Panc1 (cell line): Measurements from ENCODE around the gene PIK3R4. TPM values are rescaled to one million over a fixed set of nuclear protein-coding genes. Genes with fewer than 3 reads are reported as not detected.

Experiments
- ATAC-seq: fragments of 200-7000 bp; cut with Tn5 transposase; 2 replicates; pipeline ENCODE4 v1.9.1; 2020; ENCODE audit warnings: mild to moderate bottlenecking, moderate library complexity
- BruUV-seq: library from RNA; stranded (reverse); fragments of 400-500 nt; replicated peaks from 2 replicates; lab custom pipeline; 2021; lab: Mats Ljungman, UMichigan
- CTCF ChIA-PET: fragments of 300-600 bp; sonication (Branson Sonifier 250); formaldehyde crosslinking; loops from one replicate; lab custom pipeline; 2022; ENCODE audit warnings: antibody characterized with exemption; lab: Charles Lee
- POLR2A ChIA-PET: fragments of 300-600 bp; sonication (Branson Sonifier 250); formaldehyde crosslinking; loops from one replicate; lab custom pipeline; 2022; ENCODE audit warnings: antibody characterized with exemption; lab: Charles Lee
- DNase-seq: peaks from one replicate; pipeline ENCODE4 v3.0.0-alpha.2; 2010; ENCODE audit warnings: low read depth, low spot score
- H3K27ac ChIP-seq: 2 replicates; pipeline ENCODE4 v1.5.1; 2011; ENCODE audit warnings: mild to moderate bottlenecking, low read length, inconsistent platforms
- H3K27me3 ChIP-seq: fragments of 200-500 bp; sonication (Bioruptor generic); 2 replicates; pipeline ENCODE4 v1.6.0; 2014; ENCODE audit warnings: low read length, inconsistent platforms; ENCODE audit not compliant: control insufficient read depth, insufficient read depth
- H3K36me3 ChIP-seq: fragments of 200-500 bp; sonication (Bioruptor generic); 2 replicates; pipeline ENCODE4 v1.5.1; 2014; ENCODE audit warnings: inconsistent platforms, mild to moderate bottlenecking, low read length, moderate library complexity; ENCODE audit not compliant: control insufficient read depth, insufficient read depth
- H3K4me1 ChIP-seq: 2 replicates; pipeline ENCODE4 v1.5.1; 2011; ENCODE audit warnings: inconsistent platforms, mild to moderate bottlenecking, low read length, moderate library complexity; ENCODE audit not compliant: control insufficient read depth, insufficient read depth
- H3K4me3 ChIP-seq, 2 experiments: 2 replicates each; pipeline ENCODE4 v1.5.1; 2011 to 2012; ENCODE audit warnings: low read depth in 2 of 2, low read length in 2 of 2, mild to moderate bottlenecking in 2 of 2, inconsistent platforms in 1 of 2, moderate library complexity in 1 of 2
- H3K9me3 ChIP-seq: fragments of 200-500 bp; sonication (Bioruptor generic); 2 replicates; pipeline ENCODE4 v1.5.1; 2014; ENCODE audit warnings: low read depth, mild to moderate bottlenecking, inconsistent platforms, low read length, moderate library complexity; ENCODE audit not compliant: control insufficient read depth, insufficient read depth
- CTCF ChIP-seq: fragments of 450-650 bp; IDR thresholded peaks from 2 replicates; pipeline ENCODE4 v1.5.1; 2017; ENCODE audit warnings: mild to moderate bottlenecking
- POLR2AphosphoS5 ChIP-seq: IDR thresholded peaks from 2 replicates; pipeline ENCODE4 v1.6.1; 2012; ENCODE audit warnings: mild to moderate bottlenecking, low read depth, low read length, moderate library complexity
- REST ChIP-seq, 2 experiments: IDR thresholded peaks; 2 replicates each; pipeline ENCODE4 v1.6.1; 2011 to 2012; ENCODE audit warnings: low read depth in 2 of 2, control low read depth in 1 of 2, low read length in 1 of 2, mild to moderate bottlenecking in 1 of 2, moderate library complexity in 1 of 2; ENCODE audit not compliant: insufficient read depth in 1 of 2
- SIN3A ChIP-seq: IDR thresholded peaks from 2 replicates; pipeline ENCODE4 v1.6.1; 2012; ENCODE audit warnings: low read depth, mild to moderate bottlenecking, low read length, moderate library complexity, borderline replicate concordance; ENCODE audit not compliant: insufficient read depth
- TCF7L2 ChIP-seq: IDR thresholded peaks from 2 replicates; pipeline ENCODE4 v1.6.1; 2011; ENCODE audit warnings: mild to moderate bottlenecking, low read depth, low read length, inconsistent platforms
- in situ Hi-C: cut with HindIII; loops from 2 replicates; pipeline ENCODE4 v1.10.0; 2016; ENCODE audit warnings: low sequenced_read_pairs, low pct_unique_long_range_greater_than_20kb
- intact Hi-C: fragments of 100-400 bp; cut with micrococcal nuclease; formaldehyde crosslinking; loops from one replicate; pipeline ENCODE4 v1.10.0; 2022; ENCODE audit not compliant: unreplicated experiment
- total RNA-seq: library from RNA; stranded (reverse); gene quantifications from one replicate; pipeline ENCODE4 v1.2.1, GENCODE V29; 2021; ENCODE audit not compliant: unreplicated experiment

PIK3R4 gene
- total RNA-seq, 1 experiment from 2014 or later, result 26.1 TPM

GRCh38 chr3:130741946-130742610 is 4.6 kb downstream of the PIK3R4 start:
- ChIA-PET CTCF (interaction anchor here (0.9 kb wide), 1 partner anchor 152 kb away, joined by 9 read pairs; the partner anchor contains the start of gene ATP2C1), POLR2A (no interaction called here)
- in situ Hi-C loops, result no loop called here
- no peak for TF ChIP-seq CTCF
- TF ChIP-seq POLR2AphosphoS5, result no peak
- no peak for TF ChIP-seq REST (IDR thresholded peaks at IDR 0.05; ENCODE audit: insufficient read depth in 1 of 2, low read depth in 2 of 2, low read length in 1 of 2)
- no peak for TF ChIP-seq TCF7L2
- no peak for TF ChIP-seq SIN3A
- no peaks in the 10 kb centered on the region for H3K27me3 ChIP-seq
- no peak for ATAC-seq
- DNase-seq, result no peak
- H3K4me3 ChIP-seq, result no peak overlapping the region
- peaks cover 24% of the 10 kb centered on the region for H3K4me1 ChIP-seq
- peaks cover 2% of the 10 kb centered on the region; the same call in 1 of the 2 replicates for H3K36me3 ChIP-seq
- intact Hi-C loops, result no loop called here
- H3K27ac ChIP-seq, result no peak overlapping the region
- no TSS peak for BruUV-seq
- H3K9me3 ChIP-seq, result no peaks in the 10 kb centered on the region

- Histone ChIP-seq H3K36me3 (no peaks in the 10 kb centered on the region), H3K27ac (no peak overlapping the region), H3K27me3 (no peaks in the 10 kb centered on the region), H3K4me1 (peaks cover 15% of the 10 kb centered on the region), H3K4me3 (no peak overlapping the region), H3K9me3 (no peaks in the 10 kb centered on the region)
- TF ChIP-seq POLR2AphosphoS5 (no peak), SIN3A (no peak), REST (IDR thresholded peaks at IDR 0.05; ENCODE audit: insufficient read depth in 1 of 2, low read depth in 2 of 2, low read length in 1 of 2) (no peak), CTCF (no peak), TCF7L2 (no peak)
- in situ Hi-C loops (no loop called here), intact Hi-C loops (no loop called here)
- BruUV-seq, result no TSS peak
- ChIA-PET POLR2A (no interaction called here), CTCF (no interaction called here)
- ATAC-seq (no peak), DNase-seq (no peak)
Measured at GRCh38 chr3:130739848-130740247, 6.8 kb downstream of the PIK3R4 start.
